ENCODE results near the gene SGSH. TPM values are rescaled to one million over a fixed set of nuclear protein-coding genes. Genes with fewer than 3 reads are reported as not detected.

SGSH gene
- total RNA-seq, result 10 to 100 TPM in 1 of 2 donors, 1 to 10 TPM in 1; 6.5 to 22.9 TPM
- polyA plus RNA-seq (ENCODE audit: insufficient read length in 2 of 2), result 10 to 100 TPM; 23.0 to 37.3 TPM
- long read RNA-seq, donor 1, partial matches to known transcripts, result 0 of 5 reads
- long read RNA-seq, donor 1, other reads (novel, unspliced or antisense), result 0 of 5 reads
- long read RNA-seq, donor 2, partial matches to known transcripts, result 31 of 38 reads
- long read RNA-seq, donor 2, other reads (novel, unspliced or antisense), result 7 of 38 reads
- long read RNA-seq, donor 3, partial matches to known transcripts, result 0 of 2 reads
- long read RNA-seq, donor 3, other reads (novel, unspliced or antisense), result 0 of 2 reads
- long read RNA-seq, donor 4, full-length matches to known transcripts, result 6 of 55 reads
- long read RNA-seq, donor 4, partial matches to known transcripts, result 49 of 55 reads
- long read RNA-seq, donor 4, other reads (novel, unspliced or antisense), result 0 of 55 reads

- WGBS (ENCODE audit: insufficient coverage), result 0% methylated on average over 77 of the region's 77 CpGs
Measured at GRCh38 chr17:80220054-80220735, at the start of gene SGSH, which contains the start of gene SLC26A11. TSS of gene SGSH (minus strand) at chr17:80220333. CDS start at chr17:80220313, 20 bp downstream. TSS of gene SLC26A11 (plus strand) at chr17:80220427. CDS start at chr17:80221561, 1,134 bp downstream.

GRCh38 chr17:80269405-80269807 is 49.3 kb upstream of the SGSH start:
- DNase-seq (ENCODE audit: low read depth in 4 of 6, low spot score in 6 of 6), result no peak
- Histone ChIP-seq H3K4me1 (ENCODE audit: control insufficient read depth, insufficient read depth, low read length) (peaks cover 13% of the 10 kb centered on the region), H3K4me3 (ENCODE audit: low read depth, low read length) (no peak overlapping the region), H3K36me3 (ENCODE audit: control insufficient read depth, insufficient read depth, low read length) (peaks cover 17% of the 10 kb centered on the region), H3K9me3 (ENCODE audit: control insufficient read depth, insufficient read depth, low read length) (no peaks in the 10 kb centered on the region), H3K27ac (ENCODE audit: low read depth, low read length) (no peak overlapping the region), H3K27me3 (ENCODE audit: control insufficient read depth, insufficient read depth, low read length) (no peaks in the 10 kb centered on the region)
- WGBS (ENCODE audit: insufficient coverage), result 100% methylated on average over 1 of the region's 2 CpGs

More at GRCh38 chr17:80220054-80220735, at the start of gene SGSH, which contains the start of gene SLC26A11:
- Histone ChIP-seq H3K27ac (ENCODE audit: low read depth, low read length) (peak within 1 kb of the TSS; percentile 67), H3K9me3 (ENCODE audit: control insufficient read depth, insufficient read depth, low read length) (no peaks in the 10 kb centered on the region), H3K36me3 (ENCODE audit: control insufficient read depth, insufficient read depth, low read length) (peaks cover 57% of the 10 kb centered on the region), H3K4me1 (ENCODE audit: control insufficient read depth, insufficient read depth, low read length) (peaks cover 26% of the 10 kb centered on the region), H3K27me3 (ENCODE audit: control insufficient read depth, insufficient read depth, low read length) (no peaks in the 10 kb centered on the region), H3K4me3 (ENCODE audit: low read depth, low read length) (peak within 1 kb of the TSS; percentile 51)
- peak in 5 of 6 donors; percentile 42 to 86 (median 48) for DNase-seq (ENCODE audit: low read depth in 4 of 6, low spot score in 6 of 6)

GRCh38 chr17:80268427-80268826 is 48.3 kb upstream of the SGSH start:
- Histone ChIP-seq H3K4me1 (ENCODE audit: control insufficient read depth, insufficient read depth, low read length) (peaks cover 22% of the 10 kb centered on the region), H3K36me3 (ENCODE audit: control insufficient read depth, insufficient read depth, low read length) (peaks cover 20% of the 10 kb centered on the region), H3K4me3 (ENCODE audit: low read depth, low read length) (no peak overlapping the region), H3K27me3 (ENCODE audit: control insufficient read depth, insufficient read depth, low read length) (no peaks in the 10 kb centered on the region), H3K27ac (ENCODE audit: low read depth, low read length) (no peak overlapping the region), H3K9me3 (ENCODE audit: control insufficient read depth, insufficient read depth, low read length) (no peaks in the 10 kb centered on the region)
- DNase-seq (ENCODE audit: low read depth in 4 of 6, low spot score in 6 of 6), result no peak
- 13% methylated on average over 1 of the region's 4 CpGs for WGBS (ENCODE audit: insufficient coverage)

GRCh38 chr17:80267391-80267790 is 47.3 kb upstream of the SGSH start:
- DNase-seq (ENCODE audit: low read depth in 4 of 6, low spot score in 6 of 6), result no peak
- WGBS (ENCODE audit: insufficient coverage), result 100% methylated on average over 2 of the region's 6 CpGs
- H3K27me3 ChIP-seq (ENCODE audit: control insufficient read depth, insufficient read depth, low read length), result no peaks in the 10 kb centered on the region
- peaks cover 33% of the 10 kb centered on the region for H3K4me1 ChIP-seq (ENCODE audit: control insufficient read depth, insufficient read depth, low read length)
- peaks cover 17% of the 10 kb centered on the region for H3K36me3 ChIP-seq (ENCODE audit: control insufficient read depth, insufficient read depth, low read length)
- H3K4me3 ChIP-seq (ENCODE audit: low read depth, low read length), result no peak overlapping the region
- H3K27ac ChIP-seq (ENCODE audit: low read depth, low read length), result no peak overlapping the region
- H3K9me3 ChIP-seq (ENCODE audit: control insufficient read depth, insufficient read depth, low read length), result no peaks in the 10 kb centered on the region

GRCh38 chr17:80265205-80266068 is 45.3 kb upstream of the SGSH start:
- Histone ChIP-seq H3K4me1 (ENCODE audit: control insufficient read depth, insufficient read depth, low read length) (peaks cover 42% of the 10 kb centered on the region), H3K9me3 (ENCODE audit: control insufficient read depth, insufficient read depth, low read length) (no peaks in the 10 kb centered on the region), H3K36me3 (ENCODE audit: control insufficient read depth, insufficient read depth, low read length) (peaks cover 17% of the 10 kb centered on the region), H3K4me3 (ENCODE audit: low read depth, low read length) (no peak overlapping the region), H3K27me3 (ENCODE audit: control insufficient read depth, insufficient read depth, low read length) (no peaks in the 10 kb centered on the region), H3K27ac (ENCODE audit: low read depth, low read length) (no peak overlapping the region)
- DNase-seq (ENCODE audit: low read depth in 4 of 6, low spot score in 6 of 6), result no peak
- 91% methylated on average over 7 of the region's 17 CpGs for WGBS (ENCODE audit: insufficient coverage)

GRCh38 chr17:80264205-80265075 is 44.3 kb upstream of the SGSH start:
- Histone ChIP-seq H3K4me3 (ENCODE audit: low read depth, low read length) (no peak overlapping the region), H3K27me3 (ENCODE audit: control insufficient read depth, insufficient read depth, low read length) (no peaks in the 10 kb centered on the region), H3K27ac (ENCODE audit: low read depth, low read length) (no peak overlapping the region), H3K36me3 (ENCODE audit: control insufficient read depth, insufficient read depth, low read length) (peaks cover 17% of the 10 kb centered on the region), H3K4me1 (ENCODE audit: control insufficient read depth, insufficient read depth, low read length) (peaks cover 41% of the 10 kb centered on the region), H3K9me3 (ENCODE audit: control insufficient read depth, insufficient read depth, low read length) (no peaks in the 10 kb centered on the region)
- no peak for DNase-seq (ENCODE audit: low read depth in 4 of 6, low spot score in 6 of 6)
- 87% methylated on average over 16 of the region's 19 CpGs for WGBS (ENCODE audit: insufficient coverage)

GRCh38 chr17:80263253-80264204 is 43.4 kb upstream of the SGSH start:
- WGBS (ENCODE audit: insufficient coverage), result 64% methylated on average over 13 of the region's 19 CpGs
- Histone ChIP-seq H3K4me3 (ENCODE audit: low read depth, low read length) (peak overlapping the region; percentile 24), H3K27me3 (ENCODE audit: control insufficient read depth, insufficient read depth, low read length) (no peaks in the 10 kb centered on the region), H3K9me3 (ENCODE audit: control insufficient read depth, insufficient read depth, low read length) (no peaks in the 10 kb centered on the region), H3K27ac (ENCODE audit: low read depth, low read length) (peak overlapping the region; percentile 48), H3K36me3 (ENCODE audit: control insufficient read depth, insufficient read depth, low read length) (peaks cover 14% of the 10 kb centered on the region), H3K4me1 (ENCODE audit: control insufficient read depth, insufficient read depth, low read length) (peaks cover 41% of the 10 kb centered on the region)
- DNase-seq (ENCODE audit: low read depth in 4 of 6, low spot score in 6 of 6), result peak in 3 of 6 donors; percentile 9 to 77 (median 76)

GRCh38 chr17:80262775-80263244 is 42.7 kb upstream of the SGSH start:
- WGBS (ENCODE audit: insufficient coverage), result 47% methylated on average over 2 of the region's 8 CpGs
- Histone ChIP-seq H3K9me3 (ENCODE audit: control insufficient read depth, insufficient read depth, low read length) (no peaks in the 10 kb centered on the region), H3K4me3 (ENCODE audit: low read depth, low read length) (no peak overlapping the region), H3K4me1 (ENCODE audit: control insufficient read depth, insufficient read depth, low read length) (peaks cover 41% of the 10 kb centered on the region), H3K27me3 (ENCODE audit: control insufficient read depth, insufficient read depth, low read length) (no peaks in the 10 kb centered on the region), H3K36me3 (ENCODE audit: control insufficient read depth, insufficient read depth, low read length) (peaks cover 14% of the 10 kb centered on the region), H3K27ac (ENCODE audit: low read depth, low read length) (peak overlapping the region; percentile 48)
- DNase-seq (ENCODE audit: low read depth in 4 of 6, low spot score in 6 of 6), result no peak
